Endothelial cell of umbilical vein (primary cell): ENCODE measurements around the gene NPHS1. TPM values are rescaled to one million over a fixed set of nuclear protein-coding genes. Genes with fewer than 3 reads are reported as not detected.

Source experiments
- BruUV-seq: library from RNA; stranded (reverse); fragments of 400-500 nt; replicated peaks from 2 replicates; lab custom pipeline; 2021; lab: Mats Ljungman, UMichigan
- CTCF ChIA-PET: fragments of 300-600, 350-600 bp; sonication (Branson Sonifier 250); formaldehyde crosslinking; loops from one replicate; lab custom pipeline; 2021; ENCODE audit warnings: antibody characterized with exemption, inconsistent platforms; lab: Charles Lee
- POLR2A ChIA-PET: fragments of 300-600, 350-600 bp; sonication (Branson Sonifier 250); formaldehyde crosslinking; loops from one replicate; lab custom pipeline; 2021; ENCODE audit warnings: antibody characterized with exemption, inconsistent platforms; lab: Charles Lee
- DNase-seq: peaks from one replicate; pipeline ENCODE4 v3.0.0-alpha.2; 2011; ENCODE audit warnings: low read depth, low spot score
- FAIRE-seq: peaks from 2 replicates; lab custom pipeline; 2011; peaks lifted over from hg19 to GRCh38; lab: Jason Lieb, UNC
- H2AFZ ChIP-seq: 2 replicates; pipeline ENCODE4 v1.6.0; 2012; ENCODE audit warnings: low read depth, low read length, control low read depth, inconsistent platforms
- H3K27ac ChIP-seq: 2 replicates; pipeline ENCODE4 v1.5.1; 2011; ENCODE audit warnings: low read depth, mild to moderate bottlenecking, control low read depth, low read length, moderate library complexity; ENCODE audit not compliant: insufficient read depth
- H3K27me3 ChIP-seq, 2 experiments: 2 replicates each; pipeline versions ENCODE4 v1.6.0 to v1.6.1; 2011; ENCODE audit warnings: low read length in 2 of 2, mixed read lengths in 1 of 2; ENCODE audit not compliant: control insufficient read depth in 2 of 2, insufficient read depth in 2 of 2
- H3K36me3 ChIP-seq, 2 experiments: 2 replicates in 1 of 2; 3 replicates in 1 of 2; pipeline ENCODE4 v1.5.1; 2011; ENCODE audit warnings: low read length in 2 of 2, mild to moderate bottlenecking in 1 of 2, moderate library complexity in 1 of 2; ENCODE audit not compliant: control insufficient read depth in 2 of 2, insufficient read depth in 2 of 2; ENCODE audit errors: extremely low read depth in 1 of 2
- H3K4me1 ChIP-seq: 3 replicates; pipeline ENCODE4 v1.5.1; 2011; ENCODE audit warnings: mild to moderate bottlenecking, low read length; ENCODE audit not compliant: control insufficient read depth, insufficient read depth; ENCODE audit errors: extremely low read depth
- H3K4me2 ChIP-seq: 2 replicates; pipeline ENCODE4 v1.6.1; 2011; ENCODE audit warnings: low read length, control low read depth, mixed read lengths; ENCODE audit not compliant: insufficient read depth
- H3K4me3 ChIP-seq, 3 experiments: fragments of 200-600 bp in 1 of 3; sonication (generic), shearing (Covaris generic) in 1 of 3; replicated peaks in 1 of 3; 2 replicates each; pipeline ENCODE4 v1.5.1; 2011 to 2016; ENCODE audit warnings: control low read depth in 3 of 3, low read length in 3 of 3, mild to moderate bottlenecking in 2 of 3, inconsistent platforms in 1 of 3, low read depth in 1 of 3, moderate library complexity in 1 of 3; ENCODE audit not compliant: insufficient read depth in 1 of 3
- H3K79me2 ChIP-seq: 2 replicates; pipeline ENCODE4 v1.6.0; 2012; ENCODE audit warnings: low read length, inconsistent platforms; ENCODE audit not compliant: control insufficient read depth, insufficient read depth
- H3K9ac ChIP-seq: replicated peaks from 2 replicates; pipeline ENCODE3; 2011; ENCODE audit warnings: low read length, control low read depth; ENCODE audit not compliant: insufficient read depth; ENCODE audit errors: extremely low read depth
- H3K9me1 ChIP-seq: replicated peaks from 3 replicates; pipeline ENCODE4 v1.6.0; 2011; ENCODE audit warnings: mild to moderate bottlenecking, low read length; ENCODE audit not compliant: control insufficient read depth, insufficient read depth; ENCODE audit errors: extremely low read depth
- H3K9me3 ChIP-seq: replicated peaks from 2 replicates; pipeline ENCODE4 v1.5.1; 2012; ENCODE audit warnings: low read length, inconsistent platforms; ENCODE audit not compliant: control insufficient read depth, insufficient read depth
- H4K20me1 ChIP-seq: replicated peaks from 2 replicates; pipeline ENCODE3; 2011; ENCODE audit warnings: mild to moderate bottlenecking, low read length; ENCODE audit not compliant: control insufficient read depth, insufficient read depth; ENCODE audit errors: extremely low read depth
- EZH2 ChIP-seq: IDR thresholded peaks from 2 replicates; pipeline ENCODE4 v1.6.1; 2012; ENCODE audit warnings: borderline replicate concordance, low read depth, mild to moderate bottlenecking, moderate library complexity, low read length, inconsistent platforms; ENCODE audit not compliant: severe bottlenecking
- FOS ChIP-seq: IDR thresholded peaks from 2 replicates; pipeline ENCODE4 v1.6.1; 2011; ENCODE audit warnings: mild to moderate bottlenecking, low read length, moderate library complexity, borderline replicate concordance; ENCODE audit not compliant: insufficient read depth
- GATA2 ChIP-seq: IDR thresholded peaks from 2 replicates; pipeline ENCODE4 v1.7.0; 2011; ENCODE audit warnings: low read depth, mild to moderate bottlenecking, moderate library complexity, mixed read lengths, low read length; ENCODE audit not compliant: insufficient read length, insufficient read depth
- JUN ChIP-seq: IDR thresholded peaks from 2 replicates; pipeline ENCODE4 v1.6.1; 2011; ENCODE audit warnings: borderline replicate concordance, low read depth; ENCODE audit not compliant: insufficient read length, insufficient read depth
- MYC ChIP-seq: IDR thresholded peaks from one replicate; pipeline ENCODE4 v1.6.1; 2011; ENCODE audit warnings: mild to moderate bottlenecking, low read depth, low read length
- POLR2A ChIP-seq: IDR thresholded peaks from 2 replicates; pipeline ENCODE4 v1.6.1; 2012; ENCODE audit warnings: low read depth, mild to moderate bottlenecking, control low read depth, low read length
- POLR2AphosphoS5 ChIP-seq: IDR thresholded peaks from 2 replicates; pipeline ENCODE4 v1.6.1; 2012; ENCODE audit warnings: low read depth, mild to moderate bottlenecking, control low read depth, low read length, moderate library complexity; ENCODE audit not compliant: insufficient read depth
- dilution Hi-C: fragments of 300-500 bp; cut with MboI; formaldehyde crosslinking; loops from one replicate; pipeline ENCODE4 v1.15.0; 2019; ENCODE audit warnings: low sequenced_read_pairs; ENCODE audit not compliant: extremely low pct_ligation_motif_present
- intact Hi-C: fragments of 100-400 bp; cut with micrococcal nuclease; formaldehyde crosslinking; loops from one replicate; pipeline ENCODE4 v1.10.0; 2022
- polyA plus RNA-seq, 4 experiments: library from polyadenylated mRNA; depleted of rRNA in 3 of 4; stranded (reverse) in 3 of 4; unstranded in 1 of 4; fragments of >200 nt; gene quantifications; 2 replicates each; pipeline versions ENCODE4 v1.2.1 to v1.2.3, GENCODE V29; 2011 to 2012; ENCODE audit warnings: missing spikeins in 1 of 4
- total RNA-seq: library from RNA; stranded (reverse); gene quantifications from 2 replicates; pipeline ENCODE4 v1.2.3, GENCODE V29; 2021
- TF ChIP-seq, protein P1 (sequence below), 2 donors: IDR thresholded peaks; 1 replicate in 1 of 2; 2 replicates in 1 of 2; pipeline ENCODE4 v1.5.1; 2011; ENCODE audit warnings: low read length in 2 of 2, mild to moderate bottlenecking in 2 of 2, moderate library complexity in 2 of 2, control low read depth in 1 of 2, inconsistent platforms in 1 of 2, low read depth in 1 of 2; ENCODE audit not compliant: insufficient read depth in 1 of 2; ENCODE audit errors: extremely low read depth in 1 of 2
- TF ChIP-seq, protein P2 (sequence below): IDR thresholded peaks from 2 replicates; pipeline ENCODE4 v1.6.1; 2011; ENCODE audit not compliant: insufficient read depth, insufficient read length

The NPHS1 gene
- total and polyA plus RNA-seq, 2 donors (not counting 3 experiments of a cell fraction or from before 2014, with no cell fraction given) = not detected

DNA sequence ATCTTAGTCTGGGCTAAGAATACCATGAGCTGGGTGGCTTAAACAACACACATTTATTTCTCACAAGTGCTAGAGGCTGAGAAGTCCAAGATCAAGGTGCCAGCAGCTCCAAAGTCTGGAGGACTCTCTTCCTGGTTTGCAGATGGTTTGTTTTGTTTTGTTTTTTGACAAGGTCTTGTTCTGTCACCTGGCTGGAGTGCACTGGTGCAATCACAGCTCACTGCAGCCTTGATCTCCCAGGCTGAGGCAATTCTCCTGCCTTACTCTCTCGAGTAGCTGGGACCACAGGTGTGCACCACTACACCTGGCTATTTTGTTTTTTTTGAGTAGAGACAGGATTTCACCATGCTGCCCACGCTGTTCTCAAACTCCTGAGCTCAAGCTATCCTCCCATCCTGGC is 31.6 kb upstream of the NPHS1 start:
- Histone ChIP-seq H3K4me2 (no peak overlapping the region), H2AFZ (no peak overlapping the region), H3K79me2 (no peaks in the 10 kb centered on the region), H3K9me3 (no peaks in the 10 kb centered on the region), H3K4me3 (no peak overlapping the region), H3K27me3 (no peaks in the 10 kb centered on the region), H3K9me1 (no peaks in the 10 kb centered on the region), H3K36me3 (peaks cover 0 to 6% of the 10 kb centered on the region in 2 experiments), H3K9ac (no peak overlapping the region), H3K27ac (no peak overlapping the region), H4K20me1 (no peaks in the 10 kb centered on the region), H3K4me1 (no peaks in the 10 kb centered on the region)
- TF ChIP-seq POLR2AphosphoS5 = no peak
- TF ChIP-seq JUN = no peak
- TF ChIP-seq FOS = no peak
- TF ChIP-seq EZH2 = no peak
- TF ChIP-seq, protein P1, sequence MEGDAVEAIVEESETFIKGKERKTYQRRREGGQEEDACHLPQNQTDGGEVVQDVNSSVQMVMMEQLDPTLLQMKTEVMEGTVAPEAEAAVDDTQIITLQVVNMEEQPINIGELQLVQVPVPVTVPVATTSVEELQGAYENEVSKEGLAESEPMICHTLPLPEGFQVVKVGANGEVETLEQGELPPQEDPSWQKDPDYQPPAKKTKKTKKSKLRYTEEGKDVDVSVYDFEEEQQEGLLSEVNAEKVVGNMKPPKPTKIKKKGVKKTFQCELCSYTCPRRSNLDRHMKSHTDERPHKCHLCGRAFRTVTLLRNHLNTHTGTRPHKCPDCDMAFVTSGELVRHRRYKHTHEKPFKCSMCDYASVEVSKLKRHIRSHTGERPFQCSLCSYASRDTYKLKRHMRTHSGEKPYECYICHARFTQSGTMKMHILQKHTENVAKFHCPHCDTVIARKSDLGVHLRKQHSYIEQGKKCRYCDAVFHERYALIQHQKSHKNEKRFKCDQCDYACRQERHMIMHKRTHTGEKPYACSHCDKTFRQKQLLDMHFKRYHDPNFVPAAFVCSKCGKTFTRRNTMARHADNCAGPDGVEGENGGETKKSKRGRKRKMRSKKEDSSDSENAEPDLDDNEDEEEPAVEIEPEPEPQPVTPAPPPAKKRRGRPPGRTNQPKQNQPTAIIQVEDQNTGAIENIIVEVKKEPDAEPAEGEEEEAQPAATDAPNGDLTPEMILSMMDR (IDR thresholded peaks at IDR 0.05; ENCODE audit: extremely low read depth in 1 of 2, insufficient read depth in 1 of 2, low read depth in 1 of 2, low read length in 2 of 2) = no peak
- TF ChIP-seq, protein P2, sequence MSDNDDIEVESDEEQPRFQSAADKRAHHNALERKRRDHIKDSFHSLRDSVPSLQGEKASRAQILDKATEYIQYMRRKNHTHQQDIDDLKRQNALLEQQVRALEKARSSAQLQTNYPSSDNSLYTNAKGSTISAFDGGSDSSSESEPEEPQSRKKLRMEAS = no peak
- TF ChIP-seq GATA2 = no peak
- TF ChIP-seq MYC = no peak
- TF ChIP-seq POLR2A = no peak
- DNase-seq (no peak), FAIRE-seq (no peak)
- CTCF ChIA-PET = interaction anchor here (1.0 to 4.3 kb wide), 4 partner anchors 9 to 49 kb away, joined by 3 to 38 read pairs (median 4); no protein-coding TSS in a partner anchor
- no TSS peak for BruUV-seq
- dilution Hi-C loops = no loop called here
- POLR2A ChIA-PET = interaction anchor here (0.7 kb wide), 1 partner anchor 47 kb away, joined by 6 read pairs; no protein-coding TSS in a partner anchor
- intact Hi-C loops = no loop called here
